Endothelial cell (in vitro differentiated cells): Measurements from ENCODE around the gene CENPB. TPM values are rescaled to one million over a fixed set of nuclear protein-coding genes. Genes with fewer than 3 reads are reported as not detected.
A peak's percentile ranks its signal among the peaks of the same experiment; 100 is the strongest.

Experiments
- DNase-seq: peaks from one replicate; pipeline ENCODE4 v3.0.0; 2021; ENCODE audit warnings: low spot score
- H3K27ac Mint-ChIP-seq: one replicate; pipeline ENCODE4 v1.8.0; 2021; ENCODE audit warnings: mixed read lengths, inconsistent platforms; ENCODE audit not compliant: unreplicated experiment
- H3K27me3 Mint-ChIP-seq: one replicate; pipeline ENCODE4 v1.8.0; 2021; ENCODE audit warnings: mild to moderate bottlenecking, moderate library complexity, mixed read lengths, inconsistent platforms; ENCODE audit not compliant: unreplicated experiment
- H3K36me3 Mint-ChIP-seq: one replicate; pipeline ENCODE4 v1.8.0; 2021; ENCODE audit warnings: mild to moderate bottlenecking, low read depth, mixed read lengths, inconsistent platforms; ENCODE audit not compliant: unreplicated experiment
- H3K4me1 Mint-ChIP-seq: one replicate; pipeline ENCODE4 v1.8.0; 2021; ENCODE audit warnings: mild to moderate bottlenecking, mixed read lengths, inconsistent platforms; ENCODE audit not compliant: unreplicated experiment
- H3K4me3 Mint-ChIP-seq: one replicate; pipeline ENCODE4 v1.8.0; 2021; ENCODE audit warnings: mild to moderate bottlenecking, mixed read lengths, inconsistent platforms; ENCODE audit not compliant: unreplicated experiment
- H3K9me3 Mint-ChIP-seq: one replicate; pipeline ENCODE4 v1.8.0; 2021; ENCODE audit warnings: mixed read lengths, inconsistent platforms; ENCODE audit not compliant: unreplicated experiment
- total RNA-seq: library from RNA; stranded (reverse); fragmentation: NEBNext Ultra II Directional; extraction: Animal tissue kit (Norgen Biotek cat#: 25700); gene quantifications from one replicate; pipeline ENCODE4 v1.2.1, GENCODE V29; 2021; ENCODE audit not compliant: unreplicated experiment
- TF ChIP-seq, protein P1 (sequence below): fragments of 200-600 bp; sonication (generic); IDR thresholded peaks from one replicate; pipeline ENCODE4 v1.5.0; 2021; ENCODE audit warnings: antibody characterized with exemption; ENCODE audit not compliant: unreplicated experiment

The CENPB gene
- total RNA-seq, 1 donor from 2014 or later, result 57.9 TPM

DNA sequence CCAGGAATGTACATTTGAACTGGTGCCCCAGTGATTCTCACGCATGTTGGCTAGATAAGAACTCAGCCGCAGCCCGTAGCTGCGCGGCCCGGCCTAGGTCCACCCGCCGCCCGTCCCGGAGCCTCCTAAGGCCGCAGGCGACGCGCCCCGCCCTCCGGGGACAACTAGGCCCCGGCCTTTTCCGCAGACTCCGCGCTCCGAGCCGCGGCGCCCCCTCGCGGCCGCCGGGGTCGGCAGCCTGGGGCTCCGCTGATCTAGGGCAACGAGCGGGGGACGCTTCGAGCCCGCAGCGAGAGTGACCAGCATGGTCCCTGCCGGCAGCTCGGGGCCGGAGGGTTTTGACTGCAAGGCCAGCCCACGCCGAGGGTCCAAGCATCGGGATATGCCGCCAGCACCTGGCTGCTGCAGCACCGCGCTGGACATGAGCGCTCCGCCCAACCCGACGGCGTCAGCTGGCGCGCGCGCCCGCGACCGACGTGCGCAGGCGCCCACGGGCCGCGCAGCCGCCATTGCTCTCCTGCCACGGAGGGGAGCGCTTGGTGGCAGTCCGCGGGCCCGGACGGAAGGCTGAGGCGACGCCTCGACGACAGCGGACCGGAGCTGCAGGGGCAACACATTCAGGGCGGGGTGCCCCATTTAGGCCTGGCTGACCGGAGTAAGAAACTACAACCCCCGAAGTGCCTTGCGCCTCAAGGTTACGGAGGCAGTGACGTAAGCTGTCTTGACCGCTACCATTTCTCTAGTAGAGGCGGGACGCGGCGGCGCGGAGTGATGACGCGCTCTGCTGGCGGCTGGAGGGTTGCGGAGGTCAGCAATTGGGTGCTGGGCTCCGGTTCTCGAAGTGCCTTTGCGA, 33.7 kb upstream of the CENPB start, which contains the start of gene AP5S1:
AP5S1 (plus strand) TSS at position 500 of the 853 bp plus-strand sequence. CDS start 1,571 bp downstream, outside the sequence.
- TF ChIP-seq, protein P1, sequence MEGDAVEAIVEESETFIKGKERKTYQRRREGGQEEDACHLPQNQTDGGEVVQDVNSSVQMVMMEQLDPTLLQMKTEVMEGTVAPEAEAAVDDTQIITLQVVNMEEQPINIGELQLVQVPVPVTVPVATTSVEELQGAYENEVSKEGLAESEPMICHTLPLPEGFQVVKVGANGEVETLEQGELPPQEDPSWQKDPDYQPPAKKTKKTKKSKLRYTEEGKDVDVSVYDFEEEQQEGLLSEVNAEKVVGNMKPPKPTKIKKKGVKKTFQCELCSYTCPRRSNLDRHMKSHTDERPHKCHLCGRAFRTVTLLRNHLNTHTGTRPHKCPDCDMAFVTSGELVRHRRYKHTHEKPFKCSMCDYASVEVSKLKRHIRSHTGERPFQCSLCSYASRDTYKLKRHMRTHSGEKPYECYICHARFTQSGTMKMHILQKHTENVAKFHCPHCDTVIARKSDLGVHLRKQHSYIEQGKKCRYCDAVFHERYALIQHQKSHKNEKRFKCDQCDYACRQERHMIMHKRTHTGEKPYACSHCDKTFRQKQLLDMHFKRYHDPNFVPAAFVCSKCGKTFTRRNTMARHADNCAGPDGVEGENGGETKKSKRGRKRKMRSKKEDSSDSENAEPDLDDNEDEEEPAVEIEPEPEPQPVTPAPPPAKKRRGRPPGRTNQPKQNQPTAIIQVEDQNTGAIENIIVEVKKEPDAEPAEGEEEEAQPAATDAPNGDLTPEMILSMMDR, result peak; percentile 96
- peaks cover 4% of the 10 kb centered on the region for H3K36me3 Mint-ChIP-seq
- H3K9me3 Mint-ChIP-seq, result no peaks in the 10 kb centered on the region
- DNase-seq, result peak; percentile 96
- peak within 1 kb of the TSS; percentile 97 for H3K27ac Mint-ChIP-seq
- H3K4me1 Mint-ChIP-seq, result peaks cover 18% of the 10 kb centered on the region
- H3K4me3 Mint-ChIP-seq, result peak within 1 kb of the TSS; percentile 95
- H3K27me3 Mint-ChIP-seq, result peaks cover 8% of the 10 kb centered on the region

DNA sequence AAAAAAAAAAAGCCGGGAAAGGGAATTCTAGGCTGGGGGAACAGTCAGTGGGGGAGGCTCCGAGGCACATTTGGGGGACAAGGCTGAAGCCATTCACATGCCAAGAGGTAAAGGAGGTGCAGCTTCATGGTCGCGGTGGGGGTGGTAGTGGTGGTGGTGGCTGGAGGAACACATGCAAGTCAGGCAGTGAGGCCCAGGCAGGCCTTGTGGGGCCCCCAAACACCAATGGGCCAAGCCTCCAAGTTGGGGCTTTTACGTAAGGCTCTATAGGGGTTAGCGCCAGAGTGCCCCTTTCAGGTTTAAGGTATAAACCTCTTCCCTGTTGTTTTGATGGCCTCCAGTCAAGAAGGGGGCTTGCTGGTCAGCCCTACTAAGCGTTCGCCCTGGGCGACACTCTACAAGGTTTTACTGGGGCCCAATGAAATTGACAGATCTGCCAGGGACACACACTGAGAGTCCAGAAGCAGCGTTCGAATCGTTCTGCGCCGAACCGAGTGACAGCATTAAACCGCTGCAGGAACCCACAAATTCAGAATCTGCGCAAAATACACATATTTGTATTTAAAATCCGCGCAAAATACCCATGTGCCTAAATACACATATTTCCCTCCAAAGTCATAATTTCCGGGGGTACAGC, 33.0 kb upstream of the CENPB start:
- Mint-ChIP-seq H3K36me3 (peaks cover 4% of the 10 kb centered on the region), H3K9me3 (no peaks in the 10 kb centered on the region), H3K27me3 (peaks cover 11% of the 10 kb centered on the region), H3K4me1 (peaks cover 18% of the 10 kb centered on the region), H3K27ac (peak overlapping the region; percentile 74), H3K4me3 (peak overlapping the region; percentile 77)
- DNase-seq, result no peak
- TF ChIP-seq, protein P1, result no peak

DNA sequence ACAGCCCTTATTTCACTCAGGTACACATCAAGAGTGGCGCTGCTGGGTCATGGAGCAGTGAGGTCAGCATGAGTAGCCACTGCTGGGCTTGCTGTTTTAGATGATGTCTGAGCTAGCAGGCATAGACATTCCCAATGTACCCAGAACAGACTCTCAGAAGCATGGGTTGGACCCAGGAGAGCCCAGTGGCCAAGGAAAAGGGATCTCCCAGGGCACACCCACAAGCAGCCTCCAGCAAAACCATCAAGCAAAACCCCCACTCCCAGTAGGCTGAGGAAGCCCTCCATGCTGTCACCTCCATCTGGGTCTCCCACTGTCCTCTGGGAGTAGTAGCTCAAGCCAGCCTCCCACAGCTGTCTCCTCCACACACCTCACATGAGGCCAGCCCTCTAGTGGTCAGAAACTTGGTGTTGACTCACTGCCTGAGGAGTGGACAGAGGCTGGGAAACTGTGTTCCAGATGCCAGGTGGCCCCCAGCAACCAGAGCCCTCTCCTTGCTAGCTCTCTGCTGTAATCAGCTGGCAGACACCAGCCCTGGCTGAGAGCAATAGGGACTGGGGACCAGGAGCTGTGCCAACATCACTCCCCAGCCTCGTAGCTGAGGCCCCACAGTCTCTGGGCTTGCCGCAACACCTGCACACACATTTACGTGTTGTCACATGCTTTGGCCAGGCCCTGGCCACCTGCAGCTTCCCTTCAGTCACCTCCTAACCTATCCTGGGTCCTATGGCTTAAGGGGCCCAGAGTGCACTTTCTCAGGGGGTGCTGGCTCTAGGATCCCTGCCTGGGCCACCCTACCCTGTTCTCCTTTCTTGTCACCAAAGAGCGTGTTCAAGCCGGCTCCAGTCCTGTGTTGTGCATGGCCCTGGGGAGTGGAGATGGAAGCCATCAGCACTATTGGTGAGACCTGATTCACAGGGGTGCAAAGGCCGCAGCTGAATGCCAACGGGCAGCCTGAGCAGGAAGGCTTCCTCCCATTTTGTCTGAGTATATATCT, 31.9 kb upstream of the CENPB start:
- TF ChIP-seq, protein P1, result peak; percentile 68

DNA sequence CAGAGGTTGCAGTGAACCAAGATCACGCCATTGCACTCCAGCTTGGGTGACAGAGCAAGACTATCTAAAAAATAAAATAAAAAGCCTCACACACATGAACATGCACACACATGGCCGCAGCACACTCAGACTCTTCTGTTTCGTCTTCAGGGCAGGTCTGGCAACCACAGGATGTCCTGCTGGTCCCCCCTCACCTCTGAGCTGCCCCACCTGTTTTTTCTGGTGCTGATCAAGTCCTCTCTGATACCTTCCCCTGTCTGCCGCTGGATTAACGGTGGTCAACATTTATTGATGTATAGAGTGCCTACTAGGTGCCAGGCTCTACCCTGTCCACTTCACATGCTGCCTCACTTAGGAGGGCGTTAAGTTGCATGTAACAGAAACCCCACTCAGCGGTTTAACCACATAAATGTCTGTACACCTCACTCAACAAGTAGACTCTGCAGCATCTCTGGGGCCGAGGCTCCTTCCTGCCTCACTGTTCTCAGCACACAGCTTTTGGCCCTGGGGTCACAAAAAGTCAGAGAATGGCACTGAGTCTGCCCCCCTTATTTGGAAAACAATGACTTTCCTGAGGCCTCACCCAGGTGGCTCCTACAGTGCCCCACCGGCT, 29.3 kb upstream of the CENPB start:
- no peak for DNase-seq
- Mint-ChIP-seq H3K4me3 (no peak overlapping the region), H3K27me3 (peaks cover 9% of the 10 kb centered on the region), H3K9me3 (no peaks in the 10 kb centered on the region), H3K4me1 (peaks cover 15% of the 10 kb centered on the region), H3K36me3 (peaks cover under 1% of the 10 kb centered on the region), H3K27ac (no peak overlapping the region)
- TF ChIP-seq, protein P1, result no peak

More for the DNA sequence above, 31.9 kb upstream of the CENPB start:
- Mint-ChIP-seq H3K27ac (peak overlapping the region; percentile 13), H3K9me3 (no peaks in the 10 kb centered on the region), H3K36me3 (peaks cover 4% of the 10 kb centered on the region), H3K4me1 (peaks cover 18% of the 10 kb centered on the region), H3K27me3 (peaks cover 11% of the 10 kb centered on the region), H3K4me3 (no peak overlapping the region)
- DNase-seq, result peak; percentile 74
